Activated naive CD8-positive, alpha-beta T cell (primary cell): Measurements from ENCODE around the gene GRIN2C.

Experiments used
- H3K27ac Mint-ChIP-seq: one replicate; pipeline ENCODE4 v1.8.0; 2021; ENCODE audit warnings: mixed read lengths
- H3K27me3 Mint-ChIP-seq: one replicate; pipeline ENCODE4 v1.8.0; 2021; ENCODE audit warnings: mixed read lengths
- H3K36me3 Mint-ChIP-seq: one replicate; pipeline ENCODE4 v1.8.0; 2021; ENCODE audit warnings: mixed read lengths
- H3K4me1 Mint-ChIP-seq: one replicate; pipeline ENCODE4 v1.8.0; 2021; ENCODE audit warnings: low read depth, mixed read lengths
- H3K4me3 Mint-ChIP-seq: one replicate; pipeline ENCODE4 v1.8.0; 2021; ENCODE audit warnings: mild to moderate bottlenecking, mixed read lengths
- H3K9me3 Mint-ChIP-seq: one replicate; pipeline ENCODE4 v1.8.0; 2021; ENCODE audit warnings: low read depth, mixed read lengths

GRIN2C gene

DNA sequence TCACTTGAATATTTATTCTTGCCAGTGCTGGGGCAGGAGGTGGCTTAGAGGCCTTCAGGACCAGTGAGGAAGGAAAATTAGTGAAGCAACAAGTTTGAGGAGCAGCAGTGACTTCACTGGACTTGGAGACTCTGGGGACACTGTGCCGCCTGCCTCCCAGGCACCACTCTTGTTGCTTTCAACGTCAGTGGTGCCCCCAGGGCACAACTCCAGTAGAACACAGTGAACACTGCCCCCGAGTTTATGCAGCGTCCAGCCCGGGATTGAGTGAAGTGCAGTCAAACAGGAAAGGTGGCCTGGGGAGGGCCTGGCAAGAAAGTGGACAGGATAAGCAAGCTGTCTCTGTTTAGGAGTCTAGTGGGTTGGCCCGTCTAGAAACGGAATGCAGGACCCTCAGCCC lies 59.2 kb downstream of the GRIN2C start:
- H3K27ac Mint-ChIP-seq: no peak overlapping the region
- H3K9me3 Mint-ChIP-seq: no peaks in the 10 kb centered on the region
- no peaks in the 10 kb centered on the region for H3K4me1 Mint-ChIP-seq
- no peak overlapping the region for H3K4me3 Mint-ChIP-seq
- H3K36me3 Mint-ChIP-seq: peaks cover 15% of the 10 kb centered on the region
- H3K27me3 Mint-ChIP-seq: no peaks in the 10 kb centered on the region

DNA sequence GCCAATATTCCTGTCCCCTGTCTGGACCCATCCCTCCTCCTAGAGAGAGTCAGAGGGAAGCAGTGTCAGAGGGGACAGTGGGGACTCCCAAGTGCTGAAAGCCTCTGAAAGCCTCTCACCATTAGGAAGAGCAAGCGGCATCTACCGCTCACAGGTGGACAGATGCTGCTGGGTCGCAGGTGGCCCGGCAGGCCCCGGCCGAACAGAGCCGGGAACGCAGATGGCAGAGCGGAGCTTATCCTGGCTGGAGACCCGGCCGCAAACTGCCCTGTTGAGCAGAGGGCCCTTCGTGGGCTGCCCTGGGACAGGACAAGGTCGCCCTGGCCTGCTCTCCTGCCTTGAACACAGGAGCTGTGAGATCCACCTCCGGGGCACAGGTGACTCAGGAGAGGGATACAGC lies 60.6 kb downstream of the GRIN2C start:
- Mint-ChIP-seq H3K36me3 (peaks cover 17% of the 10 kb centered on the region), H3K4me3 (no peak overlapping the region), H3K27me3 (no peaks in the 10 kb centered on the region), H3K4me1 (no peaks in the 10 kb centered on the region), H3K27ac (no peak overlapping the region), H3K9me3 (no peaks in the 10 kb centered on the region)

DNA sequence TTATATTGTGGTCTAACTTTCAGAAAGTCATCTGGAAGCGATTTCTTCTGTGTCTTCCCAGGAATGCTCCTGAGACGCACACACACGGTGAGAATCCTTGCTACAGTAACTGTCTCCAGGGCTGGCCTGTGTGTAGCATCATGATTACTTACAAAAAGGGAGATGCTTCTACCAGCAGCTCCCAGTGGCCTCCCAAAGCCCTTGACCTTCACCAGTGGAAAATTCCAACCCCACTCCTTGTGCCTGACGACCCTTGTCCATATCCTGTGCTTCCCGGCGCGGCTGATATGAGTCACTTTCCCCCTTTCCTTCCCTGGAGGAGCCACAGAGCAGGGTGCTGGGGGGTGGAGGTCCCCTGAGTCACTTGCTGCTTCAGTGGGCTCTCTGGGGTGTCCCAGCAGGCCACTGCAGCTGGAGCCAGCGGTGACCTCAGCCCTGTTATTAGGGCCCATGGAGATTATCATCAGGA lies 61.4 kb downstream of the GRIN2C start:
- Mint-ChIP-seq H3K27ac (no peak overlapping the region), H3K9me3 (no peaks in the 10 kb centered on the region), H3K27me3 (no peaks in the 10 kb centered on the region), H3K4me1 (no peaks in the 10 kb centered on the region), H3K36me3 (peaks cover 17% of the 10 kb centered on the region), H3K4me3 (no peak overlapping the region)

DNA sequence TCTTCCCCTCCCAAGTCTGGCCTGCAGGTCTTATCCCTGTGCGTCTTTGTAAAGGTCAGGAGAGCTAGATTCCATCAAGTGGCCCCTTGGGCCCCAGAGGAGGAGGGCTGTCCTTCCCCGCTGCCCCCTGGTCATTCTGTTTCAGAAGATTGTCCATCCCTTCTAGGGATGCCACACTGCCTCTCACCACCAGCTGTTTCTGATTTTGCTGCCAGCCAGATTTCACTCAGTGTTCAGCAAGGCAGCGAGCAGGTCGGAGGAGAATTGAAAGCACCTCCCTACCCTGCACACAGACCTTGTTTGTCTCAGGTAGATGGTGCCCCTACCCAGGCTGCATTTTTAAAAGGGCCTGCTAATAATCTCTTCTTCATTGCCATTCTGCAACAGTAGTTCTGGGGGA lies 61.9 kb downstream of the GRIN2C start:
- Mint-ChIP-seq H3K4me1 (no peaks in the 10 kb centered on the region), H3K27me3 (no peaks in the 10 kb centered on the region), H3K9me3 (no peaks in the 10 kb centered on the region), H3K27ac (no peak overlapping the region), H3K4me3 (no peak overlapping the region), H3K36me3 (peaks cover 15% of the 10 kb centered on the region)

DNA sequence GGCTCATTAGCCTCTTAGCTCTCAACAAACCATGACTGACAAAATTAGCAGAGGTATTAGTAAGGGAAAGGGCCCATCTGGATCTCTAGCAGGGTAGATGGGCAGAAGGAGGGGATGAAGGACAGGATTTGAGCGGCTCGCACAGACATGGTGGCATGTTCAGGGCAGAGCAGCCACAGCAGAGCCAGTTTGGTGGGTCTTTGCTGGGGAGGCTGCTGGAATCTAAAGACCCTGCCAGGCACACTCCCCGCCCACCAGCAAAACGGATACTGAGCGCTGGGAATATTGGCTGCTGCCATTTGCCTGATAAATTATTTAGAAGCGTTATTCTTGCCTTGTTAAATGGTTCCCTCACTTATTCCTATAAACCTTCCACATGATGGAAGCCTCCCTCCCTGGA lies 62.8 kb downstream of the GRIN2C start:
- Mint-ChIP-seq H3K9me3 (no peaks in the 10 kb centered on the region), H3K4me3 (no peak overlapping the region), H3K27ac (no peak overlapping the region), H3K27me3 (no peaks in the 10 kb centered on the region), H3K36me3 (peaks cover 13% of the 10 kb centered on the region), H3K4me1 (no peaks in the 10 kb centered on the region)

DNA sequence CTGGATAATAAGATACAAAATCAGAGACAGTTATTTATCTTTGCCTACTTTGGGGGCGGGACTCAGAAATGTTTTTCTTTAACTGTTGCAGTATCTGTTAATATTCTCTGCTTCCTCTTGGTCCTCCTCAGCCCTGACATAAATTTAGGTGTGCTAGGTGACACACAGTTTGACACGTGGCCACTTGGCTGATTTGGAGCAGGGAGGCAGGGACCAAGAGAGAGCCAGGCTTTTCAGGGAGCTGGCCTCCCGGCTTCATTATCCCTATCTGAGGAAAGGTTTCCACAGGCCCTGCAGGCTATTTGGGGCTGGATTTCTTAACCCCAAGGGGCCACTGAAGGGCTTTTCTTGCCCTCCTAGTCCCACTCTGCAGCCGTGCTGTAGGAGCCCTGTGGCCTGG lies 63.5 kb downstream of the GRIN2C start:
- no peaks in the 10 kb centered on the region for H3K27me3 Mint-ChIP-seq
- H3K9me3 Mint-ChIP-seq: no peaks in the 10 kb centered on the region
- peaks cover 4% of the 10 kb centered on the region for H3K4me1 Mint-ChIP-seq
- H3K4me3 Mint-ChIP-seq: no peak overlapping the region
- H3K27ac Mint-ChIP-seq: no peak overlapping the region
- H3K36me3 Mint-ChIP-seq: peaks cover 13% of the 10 kb centered on the region

DNA sequence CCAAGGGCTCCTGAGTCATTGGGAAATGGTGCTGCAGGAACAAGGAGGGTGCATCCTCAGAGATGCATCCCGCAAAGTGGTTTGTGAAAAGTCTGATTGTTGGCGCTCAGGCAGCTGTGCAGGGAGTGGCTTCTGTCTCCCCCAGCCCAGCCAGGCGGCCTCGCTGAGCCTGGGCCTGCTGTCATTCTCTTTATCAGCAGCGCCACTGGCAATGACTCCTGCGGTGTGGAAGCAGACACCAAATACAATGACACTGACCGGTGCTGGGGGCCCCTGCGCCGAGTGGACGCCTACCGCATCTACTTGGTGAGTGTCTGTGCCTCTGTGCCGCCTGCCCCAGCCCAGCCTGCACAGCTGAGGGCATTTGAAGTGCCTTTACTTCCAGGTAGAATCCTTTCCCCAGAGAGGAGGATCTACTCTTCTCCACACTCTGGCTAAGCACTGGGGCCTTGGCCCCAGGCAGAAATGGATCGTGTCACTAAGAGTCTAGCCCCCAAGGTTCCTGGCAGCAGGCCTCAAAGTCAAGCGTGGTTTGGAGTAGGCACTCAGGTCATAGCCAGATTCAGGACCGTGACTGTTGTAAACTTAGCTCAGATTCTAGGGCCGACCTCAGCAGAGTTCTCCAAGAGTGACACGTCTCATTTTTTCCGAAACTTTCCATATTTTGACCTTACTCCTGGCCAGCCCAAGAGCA lies 64.2 kb downstream of the GRIN2C start:
- H3K27me3 Mint-ChIP-seq: no peaks in the 10 kb centered on the region
- no peaks in the 10 kb centered on the region for H3K9me3 Mint-ChIP-seq
- H3K4me3 Mint-ChIP-seq: no peak overlapping the region
- H3K36me3 Mint-ChIP-seq: peaks cover 12% of the 10 kb centered on the region
- H3K27ac Mint-ChIP-seq: no peak overlapping the region
- peaks cover 10% of the 10 kb centered on the region for H3K4me1 Mint-ChIP-seq

DNA sequence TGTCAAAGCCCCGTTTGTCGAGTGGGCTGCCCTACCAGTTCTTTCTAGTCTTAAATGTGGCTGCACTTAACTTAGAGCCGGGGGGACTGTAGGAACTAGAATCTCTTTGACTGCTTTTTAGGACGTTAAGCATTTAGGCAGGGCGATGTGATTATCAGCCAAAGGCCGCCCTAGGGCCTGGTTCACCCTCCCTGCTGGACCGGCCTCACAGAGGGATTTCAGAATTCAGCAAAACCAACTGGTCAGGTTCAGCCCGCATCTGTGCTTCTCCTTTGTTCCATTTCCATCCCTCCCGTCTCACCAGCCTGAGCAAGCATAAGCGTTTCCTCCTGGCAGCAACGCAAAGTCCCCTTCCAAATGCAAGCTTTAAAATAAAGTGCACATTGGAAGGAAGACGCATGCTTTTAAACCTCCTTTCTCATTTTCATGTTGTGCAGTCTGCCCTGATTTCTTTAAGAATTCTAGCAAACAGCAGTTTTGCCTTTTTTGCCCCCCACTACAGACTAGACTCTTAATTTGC lies 67.0 kb downstream of the GRIN2C start:
- H3K9me3 Mint-ChIP-seq: no peaks in the 10 kb centered on the region
- H3K27ac Mint-ChIP-seq: no peak overlapping the region
- peaks cover 9% of the 10 kb centered on the region for H3K36me3 Mint-ChIP-seq
- peaks cover 20% of the 10 kb centered on the region for H3K4me1 Mint-ChIP-seq
- no peak overlapping the region for H3K4me3 Mint-ChIP-seq
- no peaks in the 10 kb centered on the region for H3K27me3 Mint-ChIP-seq
